ENCODE results near the gene DUSP10.

DNA sequence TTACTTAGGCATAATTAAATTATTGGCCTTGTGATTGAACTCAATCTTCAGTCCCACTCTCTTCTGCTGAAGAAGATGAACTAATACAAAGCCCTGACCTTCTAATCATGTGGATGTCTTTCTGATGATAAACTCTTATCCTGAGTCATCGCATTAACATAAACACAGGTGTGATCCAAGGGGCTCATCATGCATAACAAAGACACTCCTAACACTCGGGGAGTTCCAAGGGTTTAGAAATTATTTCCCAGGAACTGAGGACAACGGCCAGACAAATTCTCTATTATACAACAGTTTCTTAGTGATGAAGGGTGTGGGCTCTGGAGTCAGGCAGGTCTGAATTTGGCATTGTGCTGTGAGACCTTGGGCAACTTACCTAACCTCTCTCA lies 18.0 kb downstream of the DUSP10 start:
- TF ChIP-seq, protein P1, sequence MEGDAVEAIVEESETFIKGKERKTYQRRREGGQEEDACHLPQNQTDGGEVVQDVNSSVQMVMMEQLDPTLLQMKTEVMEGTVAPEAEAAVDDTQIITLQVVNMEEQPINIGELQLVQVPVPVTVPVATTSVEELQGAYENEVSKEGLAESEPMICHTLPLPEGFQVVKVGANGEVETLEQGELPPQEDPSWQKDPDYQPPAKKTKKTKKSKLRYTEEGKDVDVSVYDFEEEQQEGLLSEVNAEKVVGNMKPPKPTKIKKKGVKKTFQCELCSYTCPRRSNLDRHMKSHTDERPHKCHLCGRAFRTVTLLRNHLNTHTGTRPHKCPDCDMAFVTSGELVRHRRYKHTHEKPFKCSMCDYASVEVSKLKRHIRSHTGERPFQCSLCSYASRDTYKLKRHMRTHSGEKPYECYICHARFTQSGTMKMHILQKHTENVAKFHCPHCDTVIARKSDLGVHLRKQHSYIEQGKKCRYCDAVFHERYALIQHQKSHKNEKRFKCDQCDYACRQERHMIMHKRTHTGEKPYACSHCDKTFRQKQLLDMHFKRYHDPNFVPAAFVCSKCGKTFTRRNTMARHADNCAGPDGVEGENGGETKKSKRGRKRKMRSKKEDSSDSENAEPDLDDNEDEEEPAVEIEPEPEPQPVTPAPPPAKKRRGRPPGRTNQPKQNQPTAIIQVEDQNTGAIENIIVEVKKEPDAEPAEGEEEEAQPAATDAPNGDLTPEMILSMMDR (IDR thresholded peaks at IDR 0.05; ENCODE audit: low read length), result no peak
- no peak for TF ChIP-seq EZH2 (IDR thresholded peaks at IDR 0.05; ENCODE audit: borderline replicate concordance, low read length)

Data from OCI-LY1 (cell line).